Measurements from ENCODE around the gene EGLN2. TPM values are rescaled to one million over a fixed set of nuclear protein-coding genes. Genes with fewer than 3 reads are reported as not detected.

EGLN2 gene
- total and polyA plus RNA-seq, 2 of the 4 experiments (the other 2 are of a cell fraction), result 54.1 to 60.2 TPM

- CTCF ChIA-PET, result no interaction called here
- POLR2A ChIA-PET (ENCODE audit: unreplicated experiment), result no interaction called here
- dilution Hi-C loops (cut with HindIII; ENCODE audit: low sequenced_read_pairs, unreplicated experiment), result no loop called here
These were observed 42.4 kb upstream of the EGLN2 start for GRCh38 chr19:40756502-40757110.

More at GRCh38 chr19:40756502-40757110, 42.4 kb upstream of the EGLN2 start:
- no peak overlapping the region for H3K56ac ChIP-seq (ENCODE audit: extremely low read depth, insufficient read depth, low read length)
- in situ Hi-C loops (cut with MboI; ENCODE audit: low sequenced_read_pairs) (no loop called here), intact Hi-C loops (cut with micrococcal nuclease) (no loop called here)
- H3K4me2 ChIP-seq (ENCODE audit: low read depth, low read length), result no peak overlapping the region
- H3K9me3 ChIP-seq (ENCODE audit: control insufficient read depth, insufficient read depth, low read length), result no peaks in the 10 kb centered on the region
- no peaks in the 10 kb centered on the region for H3K27me3 ChIP-seq (ENCODE audit: control insufficient read depth, insufficient read depth, low read length)
- no peak overlapping the region for H2BK5ac ChIP-seq (ENCODE audit: low read depth, low read length, poor library complexity, severe bottlenecking)
- H3K4me1 ChIP-seq (ENCODE audit: control insufficient read depth, insufficient read depth, low read length), result peaks cover 2% of the 10 kb centered on the region; the same call in 1 of the 2 replicates
- no peak overlapping the region for H3K9ac ChIP-seq (ENCODE audit: low read depth, low read length)
- no peak overlapping the region for H2AK9ac ChIP-seq (replicated peaks; ENCODE audit: low read depth, low read length, poor library complexity)
- no peak overlapping the region for H3K14ac ChIP-seq (replicated peaks; ENCODE audit: low read depth, low read length)
- no peak for DNase-seq
- H2BK120ac ChIP-seq (ENCODE audit: low read depth, low read length), result no peak overlapping the region
- H4K20me1 ChIP-seq (ENCODE audit: insufficient read depth, low read length), result peaks cover 35% of the 10 kb centered on the region
- peaks cover 56% of the 10 kb centered on the region for H3K36me3 ChIP-seq (ENCODE audit: control insufficient read depth, insufficient read depth, low read length)
- H2AK5ac ChIP-seq (ENCODE audit: low read depth, low read length), result no peak overlapping the region
- H3K18ac ChIP-seq (ENCODE audit: low read depth, low read length), result no peak overlapping the region
- ATAC-seq (ENCODE audit: low read depth), result no peak
- H2BK15ac ChIP-seq (ENCODE audit: low read depth, low read length), result no peak overlapping the region
- no TSS peak for BruUV-seq (replicated peaks)
- no peak overlapping the region for H4K8ac ChIP-seq (ENCODE audit: low read depth in 2 of 2, low read length in 2 of 2)
- H3K23ac ChIP-seq (ENCODE audit: low read depth, low read length), result no peak overlapping the region
- no peak overlapping the region for H4K91ac ChIP-seq (ENCODE audit: insufficient read depth, low read depth, low read length)
- no peak overlapping the region for H4K5ac ChIP-seq (ENCODE audit: low read depth, low read length)
- H3K4ac ChIP-seq (ENCODE audit: low read depth, low read length), result no peak overlapping the region
- H3K9me1 ChIP-seq (ENCODE audit: insufficient read depth, low read length), result peaks cover 9% of the 10 kb centered on the region; the same call in 1 of the 2 replicates
- H3K79me1 ChIP-seq (ENCODE audit: low read depth in 1 of 2, low read length in 2 of 2), result peaks cover 27 to 57% of the 10 kb centered on the region in 2 experiments
- TF ChIP-seq RFX5 (IDR thresholded peaks at IDR 0.05; ENCODE audit: low read depth, low read length) (no peak), MXI1 (IDR thresholded peaks at IDR 0.05; ENCODE audit: borderline replicate concordance, low read depth, low read length) (no peak), CHD1 (IDR thresholded peaks at IDR 0.05; ENCODE audit: low read depth, low read length) (no peak), NFE2L2 (IDR thresholded peaks at IDR 0.05; ENCODE audit: low read depth, low read length) (no peak), CEBPB (IDR thresholded peaks at IDR 0.05; ENCODE audit: low read depth, low read length) (no peak), POLR2A (IDR thresholded peaks at IDR 0.05; ENCODE audit: low read depth, low read length) (no peak)
- H2AFZ ChIP-seq (replicated peaks; ENCODE audit: low read length, poor library complexity), result no peak overlapping the region
- WGBS, 2 experiments (ENCODE audit: extremely low coverage in 2 of 2, insufficient read length in 1 of 2), result 96% methylated on average over 3 of the region's 11 CpGs; no CpG with 5 or more reads in 1 of the 2 experiments
- no peak overlapping the region for H2BK20ac ChIP-seq (ENCODE audit: low read depth, low read length)
- H3K4me3 ChIP-seq (ENCODE audit: insufficient read depth, low read depth, low read length), result no peak overlapping the region
- no peak overlapping the region for H3K27ac ChIP-seq (ENCODE audit: insufficient read depth, low read length)
